H7 (cell line): ENCODE measurements around the gene DHRS7B. TPM values are rescaled to one million over a fixed set of nuclear protein-coding genes. Genes with fewer than 3 reads are reported as not detected.
"Not testable (repeated sequence)": the region's sequence is repeated elsewhere in the genome, so short reads cannot be mapped to it uniquely, and the experiment has no call there.

Experiments
- DNase-seq: peaks from one replicate; pipeline ENCODE4 v3.0.0; 2012
- H3K27me3 ChIP-seq: 2 replicates; pipeline ENCODE4 v1.6.0; 2011; ENCODE audit warnings: mild to moderate bottlenecking, low read length; ENCODE audit not compliant: control insufficient read depth, insufficient read depth
- H3K36me3 ChIP-seq: replicated peaks from 2 replicates; pipeline ENCODE4 v1.5.1; 2011; ENCODE audit warnings: low read length; ENCODE audit not compliant: control insufficient read depth, insufficient read depth
- H3K4me3 ChIP-seq: 2 replicates; pipeline ENCODE4 v1.5.1; 2011; ENCODE audit warnings: low read depth, mild to moderate bottlenecking, control low read depth, low read length, moderate library complexity; ENCODE audit not compliant: insufficient read depth
- total RNA-seq: library from RNA; depleted of rRNA; stranded (reverse); fragments of >200 nt; shearing (Covaris generic); gene quantifications from 2 replicates; pipeline ENCODE4 v1.2.3, GENCODE V29; 2014

DHRS7B gene
- total RNA-seq, 1 experiment from 2014 or later, result 54.6 TPM

- no peaks in the 10 kb centered on the region for H3K27me3 ChIP-seq
- H3K4me3 ChIP-seq, result no peak overlapping the region
- H3K36me3 ChIP-seq, result peaks cover 9% of the 10 kb centered on the region
- DNase-seq, result no peak
Measured at GRCh38 chr17:21209511-21210175, 82.9 kb downstream of the DHRS7B start.

GRCh38 chr17:21210411-21211076, 83.8 kb downstream of the DHRS7B start:
- DNase-seq, result peak; percentile 16
- H3K27me3 ChIP-seq, result no peaks in the 10 kb centered on the region
- no peak overlapping the region for H3K4me3 ChIP-seq
- peaks cover 9% of the 10 kb centered on the region for H3K36me3 ChIP-seq

GRCh38 chr17:21211825-21212479, 85.2 kb downstream of the DHRS7B start:
- H3K36me3 ChIP-seq, result peaks cover 9% of the 10 kb centered on the region
- H3K27me3 ChIP-seq, result no peaks in the 10 kb centered on the region
- DNase-seq, result peak; percentile 26
- no peak overlapping the region for H3K4me3 ChIP-seq

- Histone ChIP-seq H3K36me3 (peaks cover 9% of the 10 kb centered on the region), H3K27me3 (no peaks in the 10 kb centered on the region)
- DNase-seq, result peak; percentile 13
Measured at GRCh38 chr17:21212826-21213637, 86.3 kb downstream of the DHRS7B start.

GRCh38 chr17:21213638-21214014, 86.9 kb downstream of the DHRS7B start:
- Histone ChIP-seq H3K27me3 (no peaks in the 10 kb centered on the region), H3K36me3 (peaks cover 6% of the 10 kb centered on the region), H3K4me3 (peak overlapping the region; percentile 97)
- peak; percentile 88 for DNase-seq

More at GRCh38 chr17:21212826-21213637, 86.3 kb downstream of the DHRS7B start:
- peak overlapping the region; percentile 97 for H3K4me3 ChIP-seq

- Histone ChIP-seq H3K27me3 (no peaks in the 10 kb centered on the region), H3K4me3 (peak within 1 kb of the TSS; percentile 97), H3K36me3 (peaks cover 6% of the 10 kb centered on the region)
- DNase-seq, result peak; percentile 99
Measured at GRCh38 chr17:21214015-21214776, 87.4 kb downstream of the DHRS7B start, which contains the start of gene TMEM11. TMEM11 (minus strand) TSS chr17:21214161; CDS start chr17:21214152, 9 bp downstream.

GRCh38 chr17:21214777-21215541, 88.2 kb downstream of the DHRS7B start:
- Histone ChIP-seq H3K4me3 (peak overlapping the region; percentile 97), H3K36me3 (peaks cover 6% of the 10 kb centered on the region), H3K27me3 (no peaks in the 10 kb centered on the region)
- DNase-seq, result peak; percentile 76

- no peak overlapping the region for H3K4me3 ChIP-seq
- peaks cover 4% of the 10 kb centered on the region for H3K36me3 ChIP-seq
- no peak for DNase-seq
- H3K27me3 ChIP-seq, result no peaks in the 10 kb centered on the region
Measured at GRCh38 chr17:21215935-21216334, 89.2 kb downstream of the DHRS7B start.

- no peak overlapping the region for H3K4me3 ChIP-seq
- H3K36me3 ChIP-seq, result no peaks in the 10 kb centered on the region
- H3K27me3 ChIP-seq, result no peaks in the 10 kb centered on the region
- DNase-seq, result no peak
Measured at GRCh38 chr17:21217346-21217745, 90.6 kb downstream of the DHRS7B start.

- Histone ChIP-seq H3K4me3 (no peak overlapping the region), H3K36me3 (no peaks in the 10 kb centered on the region), H3K27me3 (no peaks in the 10 kb centered on the region)
- peak; percentile 74 for DNase-seq
Measured at GRCh38 chr17:21218101-21218500, 91.3 kb downstream of the DHRS7B start.

- no peaks in the 10 kb centered on the region for H3K27me3 ChIP-seq
- H3K4me3 ChIP-seq, result no peak overlapping the region
- no peak for DNase-seq
Measured at GRCh38 chr17:21218831-21219380, 92.1 kb downstream of the DHRS7B start.

GRCh38 chr17:21223086-21223485, 96.3 kb downstream of the DHRS7B start:
- DNase-seq, result no peak
- Histone ChIP-seq H3K4me3 (no peak overlapping the region), H3K36me3 (no peaks in the 10 kb centered on the region), H3K27me3 (no peaks in the 10 kb centered on the region)

More at GRCh38 chr17:21218831-21219380, 92.1 kb downstream of the DHRS7B start:
- no peaks in the 10 kb centered on the region for H3K36me3 ChIP-seq

- not testable (repeated sequence) for DNase-seq, H3K27me3 ChIP-seq, H3K36me3 ChIP-seq, H3K4me3 ChIP-seq
Measured at GRCh38 chr17:21227277-21227676, 100.5 kb downstream of the DHRS7B start.
